Measurements from ENCODE around the gene ASTL. TPM values are rescaled to one million over a fixed set of nuclear protein-coding genes. Genes with fewer than 3 reads are reported as not detected.
A peak's percentile ranks its signal among the peaks of the same experiment; 100 is the strongest.

ASTL gene
- total RNA-seq, 2 experiments from 2014 or later = 0.49 TPM; not detected in 1

- H2AFZ ChIP-seq (ENCODE audit: low read length) = peak overlapping the region; percentile 80
- H3K27ac ChIP-seq (ENCODE audit: low read depth, low read length, poor library complexity, severe bottlenecking) = peak overlapping the region; percentile 46
- H3K9me3 ChIP-seq (ENCODE audit: low read length) = peaks cover 5% of the 10 kb centered on the region; the same call in 1 of the 2 replicates
- H3K4me3 ChIP-seq (ENCODE audit: low read depth, low read length, poor library complexity, severe bottlenecking) = peak overlapping the region; percentile 12
- intact Hi-C loops (cut with micrococcal nuclease; ENCODE audit: unreplicated experiment) = no loop called here
- ChIA-PET CTCF (ENCODE audit: unreplicated experiment) (interaction anchor here (2.2 kb wide), 1 partner anchor 11 kb away, joined by 9 read pairs; no protein-coding TSS in a partner anchor), POLR2A (interaction anchor here (1.2 to 1.3 kb wide), 3 partner anchors 9 to 11 kb away, joined by 3 to 8 read pairs (median 5); no protein-coding TSS in a partner anchor)
- no TSS peak for BruUV-seq (replicated peaks)
- no peaks in the 10 kb centered on the region for H4K20me1 ChIP-seq (ENCODE audit: insufficient read depth, low read length)
- no peaks in the 10 kb centered on the region for H3K79me2 ChIP-seq (ENCODE audit: insufficient read depth, low read depth, low read length)
- no peaks in the 10 kb centered on the region; the same call in 1 of the 2 replicates for H3K36me3 ChIP-seq (ENCODE audit: insufficient read depth, low read length)
- DNase-seq (ENCODE audit: low spot score) = peak; percentile 66
- TF ChIP-seq, protein P1, sequence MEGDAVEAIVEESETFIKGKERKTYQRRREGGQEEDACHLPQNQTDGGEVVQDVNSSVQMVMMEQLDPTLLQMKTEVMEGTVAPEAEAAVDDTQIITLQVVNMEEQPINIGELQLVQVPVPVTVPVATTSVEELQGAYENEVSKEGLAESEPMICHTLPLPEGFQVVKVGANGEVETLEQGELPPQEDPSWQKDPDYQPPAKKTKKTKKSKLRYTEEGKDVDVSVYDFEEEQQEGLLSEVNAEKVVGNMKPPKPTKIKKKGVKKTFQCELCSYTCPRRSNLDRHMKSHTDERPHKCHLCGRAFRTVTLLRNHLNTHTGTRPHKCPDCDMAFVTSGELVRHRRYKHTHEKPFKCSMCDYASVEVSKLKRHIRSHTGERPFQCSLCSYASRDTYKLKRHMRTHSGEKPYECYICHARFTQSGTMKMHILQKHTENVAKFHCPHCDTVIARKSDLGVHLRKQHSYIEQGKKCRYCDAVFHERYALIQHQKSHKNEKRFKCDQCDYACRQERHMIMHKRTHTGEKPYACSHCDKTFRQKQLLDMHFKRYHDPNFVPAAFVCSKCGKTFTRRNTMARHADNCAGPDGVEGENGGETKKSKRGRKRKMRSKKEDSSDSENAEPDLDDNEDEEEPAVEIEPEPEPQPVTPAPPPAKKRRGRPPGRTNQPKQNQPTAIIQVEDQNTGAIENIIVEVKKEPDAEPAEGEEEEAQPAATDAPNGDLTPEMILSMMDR (conservative IDR thresholded peaks at IDR 0.05; ENCODE audit: low read length) = no peak
- TF ChIP-seq EZH2phosphoT487 (IDR thresholded peaks at IDR 0.05; ENCODE audit: borderline replicate concordance, low read depth, low read length) = no peak
- peaks cover 81% of the 10 kb centered on the region for H3K4me1 ChIP-seq (ENCODE audit: insufficient read depth, low read length, poor library complexity, severe bottlenecking)
- H3K9me2 ChIP-seq (ENCODE audit: insufficient read depth, low read length) = no peaks in the 10 kb centered on the region
- peak overlapping the region; percentile 53 for H3K4me2 ChIP-seq (ENCODE audit: low read length)
These were observed 21.0 kb upstream of the ASTL start for GRCh38 chr2:96159084-96159830.

DNA sequence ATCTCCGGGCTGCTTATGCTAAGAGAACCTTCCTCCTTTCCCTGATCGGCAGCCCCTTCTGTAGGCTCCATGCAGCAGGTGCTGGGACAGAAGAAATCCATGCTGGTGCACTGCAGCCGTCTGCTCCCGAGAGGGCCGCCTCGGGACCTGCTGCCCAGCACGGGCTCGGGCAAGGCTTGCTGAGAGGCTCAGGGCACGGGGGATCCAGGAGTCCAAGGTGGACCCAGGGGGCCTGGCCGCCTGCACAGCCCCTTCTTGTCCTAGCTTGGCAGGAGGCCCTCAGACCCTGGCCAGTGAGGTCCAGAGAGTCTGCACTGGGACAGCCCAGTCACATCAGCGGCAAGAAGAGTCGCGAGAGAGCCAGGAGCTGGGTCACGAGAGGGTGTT lies 20.2 kb upstream of the ASTL start:
- no TSS peak for BruUV-seq (replicated peaks)
- Histone ChIP-seq H3K9me3 (ENCODE audit: low read length) (peaks cover 5% of the 10 kb centered on the region; the same call in 1 of the 2 replicates), H3K79me2 (ENCODE audit: insufficient read depth, low read depth, low read length) (no peaks in the 10 kb centered on the region), H3K9me2 (ENCODE audit: insufficient read depth, low read length) (no peaks in the 10 kb centered on the region), H3K4me1 (ENCODE audit: insufficient read depth, low read length, poor library complexity, severe bottlenecking) (peaks cover 79% of the 10 kb centered on the region), H3K36me3 (ENCODE audit: insufficient read depth, low read length) (no peaks in the 10 kb centered on the region; the same call in 1 of the 2 replicates), H3K4me3 (ENCODE audit: low read depth, low read length, poor library complexity, severe bottlenecking) (no peak overlapping the region), H4K20me1 (ENCODE audit: insufficient read depth, low read length) (no peaks in the 10 kb centered on the region), H2AFZ (ENCODE audit: low read length) (peak overlapping the region; percentile 80; the same call in 1 of the 2 replicates), H3K4me2 (ENCODE audit: low read length) (peak overlapping the region; percentile 53), H3K27ac (ENCODE audit: low read depth, low read length, poor library complexity, severe bottlenecking) (no peak overlapping the region)
- ChIA-PET CTCF (ENCODE audit: unreplicated experiment) (interaction anchor here (2.2 kb wide), 1 partner anchor 11 kb away, joined by 9 read pairs; no protein-coding TSS in a partner anchor), POLR2A (interaction anchor here (0.8 to 1.3 kb wide), 3 partner anchors 9 to 11 kb away, joined by 3 to 8 read pairs (median 3); no protein-coding TSS in a partner anchor)
- intact Hi-C loops (cut with micrococcal nuclease; ENCODE audit: unreplicated experiment) = no loop called here
- DNase-seq (ENCODE audit: low spot score) = no peak
- TF ChIP-seq, protein P1 (conservative IDR thresholded peaks at IDR 0.05; ENCODE audit: low read length) = no peak
- TF ChIP-seq EZH2phosphoT487 (IDR thresholded peaks at IDR 0.05; ENCODE audit: borderline replicate concordance, low read depth, low read length) = no peak
